OCI-LY3 (cell line): ENCODE data around the gene CAMTA1.

Source experiments
- H2AFZ ChIP-seq: fragments of 200-600, 300-600 bp; shearing (Covaris generic); 2 replicates; pipeline ENCODE4 v1.6.0; 2014; ENCODE audit warnings: antibody characterized with exemption, low read depth, low read length
- H3K27ac ChIP-seq: fragments of 200-600, 300-600 bp; sonication (generic); 2 replicates; pipeline ENCODE4 v1.5.1; 2014; ENCODE audit warnings: mild to moderate bottlenecking, low read length, moderate library complexity, mixed read lengths
- H3K27me3 ChIP-seq: fragments of 200-600, 300-600 bp; sonication (generic); 2 replicates; pipeline ENCODE4 v1.6.1; 2014; ENCODE audit warnings: low read depth, low read length, mixed read lengths
- H3K36me3 ChIP-seq: fragments of 200-600, 300-600 bp; sonication (generic); replicated peaks from 2 replicates; pipeline ENCODE3; 2014; ENCODE audit warnings: low read depth, low read length, mixed read lengths
- H3K4me1 ChIP-seq: fragments of 300-600, 200-600 bp; sonication (generic); 2 replicates; pipeline ENCODE4 v1.6.1; 2014; ENCODE audit warnings: low read length, mixed read lengths
- H3K4me2 ChIP-seq: fragments of 200-600, 300-600 bp; sonication (generic); 2 replicates; pipeline ENCODE4 v1.6.1; 2014; ENCODE audit warnings: low read length, mixed read lengths
- H3K4me3 ChIP-seq: fragments of 300-600, 200-600 bp; sonication (generic); 2 replicates; pipeline ENCODE4 v1.5.1; 2014; ENCODE audit warnings: antibody characterized with exemption, mild to moderate bottlenecking, low read length, moderate library complexity
- H3K79me2 ChIP-seq: fragments of 300-600, 200-600 bp; shearing (Covaris generic); 2 replicates; pipeline ENCODE4 v1.6.1; 2014; ENCODE audit warnings: mild to moderate bottlenecking, low read length, mixed read lengths
- H3K9ac ChIP-seq: fragments of 300-600, 200-600 bp; shearing (Covaris generic); 2 replicates; pipeline ENCODE4 v1.6.0; 2014; ENCODE audit warnings: mild to moderate bottlenecking, low read length, moderate library complexity
- H3K9me3 ChIP-seq: fragments of 200-600, 300-600 bp; shearing (Covaris generic); 2 replicates; pipeline ENCODE4 v1.6.1; 2014; ENCODE audit warnings: low read length, mixed read lengths; ENCODE audit not compliant: insufficient read depth
- H4K20me1 ChIP-seq: fragments of 200-600, 300-600 bp; sonication (generic); 2 replicates; pipeline ENCODE4 v1.6.1; 2016; ENCODE audit warnings: low read length, mixed read lengths; ENCODE audit not compliant: insufficient read depth
- EZH2phosphoT487 ChIP-seq: fragments of 200-600 bp; shearing (Covaris generic); IDR thresholded peaks from 2 replicates; pipeline ENCODE4 v1.6.1; 2018; ENCODE audit warnings: antibody characterized with exemption, mixed run types, low read depth
- TF ChIP-seq, protein P1 (sequence below): fragments of 200-600, 300-600 bp; sonication (generic); IDR thresholded peaks from 2 replicates; pipeline ENCODE4 v1.5.1; 2014; ENCODE audit warnings: antibody characterized with exemption, low read length, low read depth

CAMTA1 gene

DNA sequence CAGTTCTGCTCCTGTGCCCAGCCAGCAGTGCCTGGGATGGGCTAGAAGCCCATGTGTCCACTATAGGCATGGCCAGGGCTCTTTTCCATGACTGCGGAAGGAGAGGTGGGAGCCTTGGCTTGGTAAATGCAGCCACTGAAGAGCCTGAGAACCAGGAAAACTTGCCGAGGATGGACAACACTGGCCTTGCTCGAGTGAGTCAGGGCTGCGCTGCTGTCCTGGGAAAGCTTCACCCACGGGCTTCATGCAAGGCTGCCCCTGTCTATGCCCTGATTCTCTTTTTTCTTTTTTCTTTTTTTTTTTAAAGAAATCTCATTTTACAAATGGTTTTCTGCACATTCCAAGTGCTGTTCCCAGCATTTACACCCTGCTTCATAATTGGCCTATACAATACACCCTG, 156.5 kb downstream of the CAMTA1 start:
- Histone ChIP-seq H3K4me2 (no peak overlapping the region), H2AFZ (no peak overlapping the region), H4K20me1 (no peaks in the 10 kb centered on the region), H3K27ac (no peak overlapping the region), H3K4me3 (no peak overlapping the region), H3K9me3 (no peaks in the 10 kb centered on the region), H3K4me1 (no peaks in the 10 kb centered on the region), H3K36me3 (no peaks in the 10 kb centered on the region), H3K9ac (no peak overlapping the region), H3K79me2 (no peaks in the 10 kb centered on the region), H3K27me3 (no peaks in the 10 kb centered on the region)
- TF ChIP-seq, protein P1, sequence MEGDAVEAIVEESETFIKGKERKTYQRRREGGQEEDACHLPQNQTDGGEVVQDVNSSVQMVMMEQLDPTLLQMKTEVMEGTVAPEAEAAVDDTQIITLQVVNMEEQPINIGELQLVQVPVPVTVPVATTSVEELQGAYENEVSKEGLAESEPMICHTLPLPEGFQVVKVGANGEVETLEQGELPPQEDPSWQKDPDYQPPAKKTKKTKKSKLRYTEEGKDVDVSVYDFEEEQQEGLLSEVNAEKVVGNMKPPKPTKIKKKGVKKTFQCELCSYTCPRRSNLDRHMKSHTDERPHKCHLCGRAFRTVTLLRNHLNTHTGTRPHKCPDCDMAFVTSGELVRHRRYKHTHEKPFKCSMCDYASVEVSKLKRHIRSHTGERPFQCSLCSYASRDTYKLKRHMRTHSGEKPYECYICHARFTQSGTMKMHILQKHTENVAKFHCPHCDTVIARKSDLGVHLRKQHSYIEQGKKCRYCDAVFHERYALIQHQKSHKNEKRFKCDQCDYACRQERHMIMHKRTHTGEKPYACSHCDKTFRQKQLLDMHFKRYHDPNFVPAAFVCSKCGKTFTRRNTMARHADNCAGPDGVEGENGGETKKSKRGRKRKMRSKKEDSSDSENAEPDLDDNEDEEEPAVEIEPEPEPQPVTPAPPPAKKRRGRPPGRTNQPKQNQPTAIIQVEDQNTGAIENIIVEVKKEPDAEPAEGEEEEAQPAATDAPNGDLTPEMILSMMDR, result no peak
- TF ChIP-seq EZH2phosphoT487, result no peak

DNA sequence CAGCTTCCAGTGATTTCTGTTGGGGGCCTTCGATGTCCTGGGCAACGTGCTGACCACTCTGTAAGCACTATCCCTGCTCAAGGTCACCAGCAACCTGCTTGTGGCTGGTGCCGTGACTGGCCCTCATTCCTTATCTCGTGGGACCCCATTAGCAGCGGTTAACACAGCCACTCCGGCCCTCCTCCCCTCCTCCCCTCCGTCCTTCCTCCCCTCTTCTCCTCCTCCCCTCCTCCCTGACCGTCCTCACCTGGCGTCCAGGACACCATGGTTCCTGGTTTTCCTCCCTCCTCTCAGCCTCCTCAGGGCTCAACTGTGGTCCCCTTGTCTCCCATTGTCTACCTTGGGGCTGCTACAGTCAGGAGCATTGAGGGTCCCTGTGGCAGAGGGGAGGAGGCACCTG, 157.7 kb downstream of the CAMTA1 start:
- no peaks in the 10 kb centered on the region for H4K20me1 ChIP-seq
- H2AFZ ChIP-seq, result no peak overlapping the region
- H3K9me3 ChIP-seq, result no peaks in the 10 kb centered on the region
- H3K36me3 ChIP-seq, result no peaks in the 10 kb centered on the region
- H3K79me2 ChIP-seq, result no peaks in the 10 kb centered on the region
- no peaks in the 10 kb centered on the region for H3K27me3 ChIP-seq
- H3K4me2 ChIP-seq, result no peak overlapping the region
- H3K4me1 ChIP-seq, result no peaks in the 10 kb centered on the region
- H3K27ac ChIP-seq, result no peak overlapping the region
- H3K9ac ChIP-seq, result no peak overlapping the region
- no peak overlapping the region for H3K4me3 ChIP-seq
- no peak for TF ChIP-seq EZH2phosphoT487
- TF ChIP-seq, protein P1, result no peak

DNA sequence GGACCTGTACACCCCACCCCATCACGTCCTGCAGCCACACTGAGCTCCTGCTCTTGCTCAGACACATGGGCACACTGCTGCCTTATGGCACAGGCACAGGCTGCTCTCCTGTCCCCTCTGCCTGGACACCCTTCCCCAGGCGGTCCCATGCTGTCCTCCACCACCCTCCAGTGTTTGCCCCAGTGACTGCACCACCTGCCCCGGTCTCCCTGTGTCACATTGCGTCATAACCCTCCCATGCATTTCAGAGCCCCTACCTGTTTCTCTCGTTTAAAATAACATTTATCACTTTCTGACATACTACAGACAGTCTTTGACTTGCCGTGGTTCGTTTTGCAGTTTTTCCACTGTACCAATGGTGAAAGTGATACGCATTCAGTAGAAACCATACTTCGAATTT, 159.2 kb downstream of the CAMTA1 start:
- Histone ChIP-seq H3K9ac (no peak overlapping the region), H3K4me3 (no peak overlapping the region), H3K9me3 (no peaks in the 10 kb centered on the region), H3K4me2 (no peak overlapping the region), H3K27ac (no peak overlapping the region), H3K36me3 (no peaks in the 10 kb centered on the region), H3K79me2 (no peaks in the 10 kb centered on the region), H2AFZ (no peak overlapping the region), H3K27me3 (no peaks in the 10 kb centered on the region), H4K20me1 (no peaks in the 10 kb centered on the region), H3K4me1 (no peaks in the 10 kb centered on the region)
- no peak for TF ChIP-seq EZH2phosphoT487
- TF ChIP-seq, protein P1, result no peak

DNA sequence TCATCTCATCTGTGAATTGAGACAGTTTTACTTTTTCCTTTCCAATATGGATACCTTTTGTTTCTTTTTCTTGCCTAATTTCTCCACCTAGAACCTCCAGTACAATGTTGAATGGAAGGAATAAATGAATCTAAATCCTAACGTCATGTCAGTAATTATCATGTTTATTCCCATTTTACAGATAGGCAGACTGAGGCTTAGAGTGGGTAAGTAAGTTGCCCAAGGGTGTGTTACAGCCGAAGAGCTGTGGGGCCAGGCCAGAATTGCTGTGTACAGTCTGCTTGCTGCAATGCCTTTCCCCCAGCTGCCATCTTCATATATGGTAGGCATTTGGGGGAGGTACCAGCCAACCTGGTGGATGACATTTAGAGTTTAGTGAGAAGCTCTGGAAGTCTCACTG, 162.7 kb downstream of the CAMTA1 start:
- Histone ChIP-seq H3K27me3 (no peaks in the 10 kb centered on the region), H3K36me3 (no peaks in the 10 kb centered on the region), H3K9ac (no peak overlapping the region), H3K4me1 (no peaks in the 10 kb centered on the region), H3K9me3 (no peaks in the 10 kb centered on the region), H2AFZ (no peak overlapping the region), H3K27ac (no peak overlapping the region), H3K4me2 (no peak overlapping the region), H3K79me2 (no peaks in the 10 kb centered on the region), H3K4me3 (no peak overlapping the region), H4K20me1 (no peaks in the 10 kb centered on the region)
- TF ChIP-seq, protein P1, result no peak
- TF ChIP-seq EZH2phosphoT487, result no peak
